Right cardiac atrium (tissue), 5 donors: Measurements from ENCODE around the gene ANO4. TPM values are rescaled to one million over a fixed set of nuclear protein-coding genes. Genes with fewer than 3 reads are reported as not detected.

Source experiments
- ATAC-seq, 2 donors: fragments of 200-7000 bp; cut with Tn5 transposase; one replicate each; pipeline versions ENCODE4 v1.8.0 to v1.9.1; 2020; ENCODE audit warnings: moderate library complexity in 2 of 2, mild to moderate bottlenecking in 1 of 2
- DNase-seq, 3 donors: peaks; one replicate each; pipeline ENCODE4 v3.0.0-alpha.2; 2020
- H3K27ac ChIP-seq: one replicate; pipeline ENCODE4 v1.5.1; 2013; ENCODE audit warnings: mild to moderate bottlenecking, low read length, control low read depth, moderate library complexity
- H3K27me3 ChIP-seq: one replicate; pipeline ENCODE4 v1.6.1; 2013; ENCODE audit not compliant: control insufficient read depth, insufficient read depth
- H3K4me1 ChIP-seq: one replicate; pipeline ENCODE4 v1.6.1; 2013; ENCODE audit warnings: low read length; ENCODE audit not compliant: control insufficient read depth, insufficient read depth
- H3K4me3 ChIP-seq: one replicate; pipeline ENCODE4 v1.5.1; 2013; ENCODE audit warnings: low read length, control low read depth
- H3K9me3 ChIP-seq: one replicate; pipeline ENCODE4 v1.6.1; 2013; ENCODE audit warnings: low read length; ENCODE audit not compliant: control insufficient read depth
- WGBS: extraction: QIAGEN DNeasy Blood & Tissue Kit; methylation state at CpG from one replicate; pipeline ENCODE4 v1.1.7; 2013; 5-methylcytosine and 5-hydroxymethylcytosine counted together
- intact Hi-C, 4 donors: fragments of 100-400 bp; cut with DNase I; formaldehyde crosslinking; loops; one replicate each; pipeline versions ENCODE4 v1.11.0 to v1.14.0; 2022 to 2023
- polyA plus RNA-seq: library from polyadenylated mRNA; stranded (reverse); fragments of 200-250 nt; gene quantifications from one replicate; pipeline ENCODE4 v1.2.3, GENCODE V29; 2013
- total RNA-seq, 4 donors: library from RNA; stranded (reverse); fragmentation: NEBNext Ultra II Directional; extraction: Animal tissue kit (Norgen Biotek cat#: 25700); gene quantifications; one replicate each; pipeline ENCODE4 v1.2.1, GENCODE V29; 2021
- donor health status: healthy with polysubstance abuse.
- donor health status: DM: no; HTN: yes; CAD: no.
- donor health status: DM: no; HTN: no; CAD: no.
- donor health status: DM: no; HTN: yes; CAD: no; lungs with severe emphysema.
- donor health status: DM: yes; HTN: yes; CAD: no.

The ANO4 gene
- total and polyA plus RNA-seq, 5 donors, result 0.23 to 0.89 (median 0.29) TPM; not detected in 1

GRCh38 chr12:100871195-100871734 is 76.7 kb downstream of the ANO4 start:
- H3K27me3 ChIP-seq, result no peaks in the 10 kb centered on the region
- ATAC-seq (no peak), DNase-seq (no peak)
- intact Hi-C loops, result no loop called here
- H3K4me1 ChIP-seq, result no peaks in the 10 kb centered on the region
- H3K4me3 ChIP-seq, result no peak overlapping the region
- no peaks in the 10 kb centered on the region for H3K9me3 ChIP-seq
- WGBS, result 70% methylated on average over 1 of the region's 1 CpG
- H3K27ac ChIP-seq, result no peak overlapping the region

GRCh38 chr12:100875156-100875555 is 80.6 kb downstream of the ANO4 start:
- WGBS, result 71% methylated on average over 7 of the region's 7 CpGs
- H3K27me3 ChIP-seq, result no peaks in the 10 kb centered on the region

GRCh38 chr12:100875771-100876170 is 81.2 kb downstream of the ANO4 start:
- Histone ChIP-seq H3K9me3 (no peaks in the 10 kb centered on the region), H3K4me3 (no peak overlapping the region), H3K4me1 (no peaks in the 10 kb centered on the region), H3K27me3 (no peaks in the 10 kb centered on the region), H3K27ac (no peak overlapping the region)
- 86% methylated on average over 2 of the region's 2 CpGs for WGBS
- intact Hi-C loops, result no loop called here
- DNase-seq (no peak), ATAC-seq (no peak)

More at GRCh38 chr12:100875156-100875555, 80.6 kb downstream of the ANO4 start:
- intact Hi-C loops, result no loop called here
- Histone ChIP-seq H3K4me3 (no peak overlapping the region), H3K27ac (no peak overlapping the region), H3K9me3 (no peaks in the 10 kb centered on the region), H3K4me1 (no peaks in the 10 kb centered on the region)
- DNase-seq (no peak), ATAC-seq (no peak)

- WGBS, result 44% methylated on average over 2 of the region's 2 CpGs
These were observed 83.2 kb downstream of the ANO4 start for GRCh38 chr12:100877776-100878175.

GRCh38 chr12:100895192-100895591 is 100.6 kb downstream of the ANO4 start:
- 80% methylated on average over 2 of the region's 2 CpGs for WGBS

More at GRCh38 chr12:100877776-100878175, 83.2 kb downstream of the ANO4 start:
- no peaks in the 10 kb centered on the region for H3K9me3 ChIP-seq
- DNase-seq (no peak), ATAC-seq (no peak)
- no peaks in the 10 kb centered on the region for H3K27me3 ChIP-seq
- intact Hi-C loops, result no loop called here
- no peaks in the 10 kb centered on the region for H3K4me1 ChIP-seq
- H3K27ac ChIP-seq, result no peak overlapping the region
- no peak overlapping the region for H3K4me3 ChIP-seq

GRCh38 chr12:100896192-100896591 is 101.6 kb downstream of the ANO4 start:
- intact Hi-C loops, result no loop called here
- H3K27ac ChIP-seq, result no peak overlapping the region

More at GRCh38 chr12:100895192-100895591, 100.6 kb downstream of the ANO4 start:
- intact Hi-C loops, result no loop called here
- no peak overlapping the region for H3K27ac ChIP-seq
- no peaks in the 10 kb centered on the region for H3K4me1 ChIP-seq
- H3K27me3 ChIP-seq, result no peaks in the 10 kb centered on the region
- DNase-seq (no peak), ATAC-seq (no peak)
- H3K9me3 ChIP-seq, result no peaks in the 10 kb centered on the region
- H3K4me3 ChIP-seq, result no peak overlapping the region

GRCh38 chr12:100897240-100897639 is 102.7 kb downstream of the ANO4 start:
- Histone ChIP-seq H3K4me3 (no peak overlapping the region), H3K27ac (no peak overlapping the region), H3K9me3 (no peaks in the 10 kb centered on the region), H3K27me3 (no peaks in the 10 kb centered on the region), H3K4me1 (no peaks in the 10 kb centered on the region)
- ATAC-seq, result no peak
- intact Hi-C loops, result no loop called here
- DNase-seq, result no peak
- 77% methylated on average over 5 of the region's 5 CpGs for WGBS

More at GRCh38 chr12:100896192-100896591, 101.6 kb downstream of the ANO4 start:
- no peaks in the 10 kb centered on the region for H3K27me3 ChIP-seq
- WGBS, result 77% methylated on average over 5 of the region's 5 CpGs
- H3K9me3 ChIP-seq, result no peaks in the 10 kb centered on the region
- DNase-seq, result no peak
- no peak overlapping the region for H3K4me3 ChIP-seq
- no peaks in the 10 kb centered on the region for H3K4me1 ChIP-seq
- no peak for ATAC-seq

- no peak for DNase-seq
- intact Hi-C loops, result no loop called here
- H3K4me1 ChIP-seq, result no peaks in the 10 kb centered on the region
- ATAC-seq, result no peak
- H3K4me3 ChIP-seq, result no peak overlapping the region
- H3K27ac ChIP-seq, result no peak overlapping the region
- no peaks in the 10 kb centered on the region for H3K9me3 ChIP-seq
- 77% methylated on average over 3 of the region's 3 CpGs for WGBS
- H3K27me3 ChIP-seq, result no peaks in the 10 kb centered on the region
These were observed 104.7 kb downstream of the ANO4 start for GRCh38 chr12:100899301-100899700.

GRCh38 chr12:100900808-100901207 is 106.2 kb downstream of the ANO4 start:
- Histone ChIP-seq H3K4me1 (no peaks in the 10 kb centered on the region), H3K9me3 (no peaks in the 10 kb centered on the region), H3K4me3 (no peak overlapping the region), H3K27ac (no peak overlapping the region), H3K27me3 (no peaks in the 10 kb centered on the region)
- ATAC-seq (no peak), DNase-seq (no peak)
- intact Hi-C loops, result no loop called here
- 89% methylated on average over 2 of the region's 2 CpGs for WGBS

GRCh38 chr12:100901266-100901665 is 106.7 kb downstream of the ANO4 start:
- H3K27me3 ChIP-seq, result no peaks in the 10 kb centered on the region
- intact Hi-C loops, result no loop called here
- DNase-seq (no peak), ATAC-seq (no peak)
- no peaks in the 10 kb centered on the region for H3K4me1 ChIP-seq
- 77% methylated on average over 1 of the region's 1 CpG for WGBS
- no peak overlapping the region for H3K4me3 ChIP-seq
- H3K27ac ChIP-seq, result no peak overlapping the region
- no peaks in the 10 kb centered on the region for H3K9me3 ChIP-seq

- H3K27me3 ChIP-seq, result no peaks in the 10 kb centered on the region
- WGBS, result 74% methylated on average over 3 of the region's 3 CpGs
- no peaks in the 10 kb centered on the region for H3K9me3 ChIP-seq
- H3K4me3 ChIP-seq, result no peak overlapping the region
- no peaks in the 10 kb centered on the region for H3K4me1 ChIP-seq
- DNase-seq (no peak), ATAC-seq (no peak)
- intact Hi-C loops, result no loop called here
- no peak overlapping the region for H3K27ac ChIP-seq
These were observed 109.7 kb downstream of the ANO4 start for GRCh38 chr12:100904270-100904669.

- Histone ChIP-seq H3K4me1 (no peaks in the 10 kb centered on the region), H3K4me3 (no peak overlapping the region), H3K27me3 (no peaks in the 10 kb centered on the region), H3K27ac (no peak overlapping the region), H3K9me3 (no peaks in the 10 kb centered on the region)
- ATAC-seq (no peak), DNase-seq (no peak)
- 78% methylated on average over 2 of the region's 2 CpGs for WGBS
- intact Hi-C loops, result no loop called here
These were observed 113.9 kb downstream of the ANO4 start for GRCh38 chr12:100908501-100908900.
